ENCODE data around the gene TOP1. TPM values are rescaled to one million over a fixed set of nuclear protein-coding genes. Genes with fewer than 3 reads are reported as not detected.

The TOP1 gene
- total and polyA plus RNA-seq, 12 donors, result 19.6 to 96.6 (median 27.3) TPM

- Histone ChIP-seq H3K27ac (no peak overlapping the region), H3K4me1 (replicated peaks in 1 of 2) (no peaks in the 10 kb centered on the region), H3K36me3 (replicated peaks in 1 of 2) (no peaks in the 10 kb centered on the region), H3K27me3 (no peaks in the 10 kb centered on the region), H3K4me3 (no peak overlapping the region), H3K9me3 (replicated peaks in 1 of 3) (peaks cover 0 to 7% (median 6%) of the 10 kb centered on the region in 3 donors)
- intact Hi-C loops (cut with DNase I), result no loop called here
- WGBS, 4 donors, result 91 to 96% (median 94%) methylated on average over 6 of the region's 6 CpGs
- DNase-seq, result no peak
- TF ChIP-seq CTCF (IDR thresholded peaks at IDR 0.05), result no peak
- TF ChIP-seq POLR2A (IDR thresholded peaks at IDR 0.05), result no peak
Observed at GRCh38 chr20:40980828-40981310, 47.8 kb upstream of the TOP1 start.

- Histone ChIP-seq H3K4me3 (no peak overlapping the region), H3K4me1 (replicated peaks in 1 of 2) (no peaks in the 10 kb centered on the region), H3K9me3 (replicated peaks in 1 of 3) (peaks cover 0 to 3% (median 0%) of the 10 kb centered on the region in 3 donors), H3K36me3 (replicated peaks in 1 of 2) (no peaks in the 10 kb centered on the region), H3K27me3 (no peaks in the 10 kb centered on the region), H3K27ac (no peak overlapping the region)
- TF ChIP-seq POLR2A (IDR thresholded peaks at IDR 0.05), result no peak
- peak in 1 of 7 donors; percentile 20 for DNase-seq
- WGBS, 4 donors, result 72 to 95% (median 81%) methylated on average over 3 of the region's 3 CpGs
- intact Hi-C loops (cut with DNase I), result no loop called here
Observed at GRCh38 chr20:40982415-40983145, 46.0 kb upstream of the TOP1 start.

- no peaks in the 10 kb centered on the region for H3K9me3 ChIP-seq (replicated peaks in 1 of 3)
- no peak overlapping the region for H3K4me3 ChIP-seq
- H3K4me1 ChIP-seq (replicated peaks in 1 of 2), result no peaks in the 10 kb centered on the region
- no peak overlapping the region for H3K27ac ChIP-seq
- 85 to 96% (median 89%) methylated on average over 2 of the region's 2 CpGs for WGBS, 4 donors
- intact Hi-C loops (cut with DNase I), result no loop called here
- no peaks in the 10 kb centered on the region for H3K36me3 ChIP-seq (replicated peaks in 1 of 2)
- TF ChIP-seq CTCF (IDR thresholded peaks at IDR 0.05) (no peak), POLR2A (IDR thresholded peaks at IDR 0.05) (no peak)
- no peak for DNase-seq
- no peaks in the 10 kb centered on the region for H3K27me3 ChIP-seq
Observed at GRCh38 chr20:40983898-40984297, 44.7 kb upstream of the TOP1 start.

GRCh38 chr20:40984496-40984895, 44.1 kb upstream of the TOP1 start:
- peak in 1 of 7 donors; percentile 30 for DNase-seq
- 92 to 95% (median 95%) methylated on average over 4 of the region's 4 CpGs for WGBS, 4 donors
- intact Hi-C loops (cut with DNase I), result no loop called here
- TF ChIP-seq POLR2A (IDR thresholded peaks at IDR 0.05) (no peak), CTCF (IDR thresholded peaks at IDR 0.05) (no peak)
- Histone ChIP-seq H3K4me1 (replicated peaks in 1 of 2) (no peaks in the 10 kb centered on the region), H3K27me3 (no peaks in the 10 kb centered on the region), H3K36me3 (replicated peaks in 1 of 2) (no peaks in the 10 kb centered on the region), H3K4me3 (no peak overlapping the region), H3K9me3 (replicated peaks in 1 of 3) (no peaks in the 10 kb centered on the region), H3K27ac (no peak overlapping the region)

GRCh38 chr20:40986774-40987173, 41.8 kb upstream of the TOP1 start:
- Histone ChIP-seq H3K9me3 (replicated peaks in 1 of 3) (no peaks in the 10 kb centered on the region), H3K27me3 (no peaks in the 10 kb centered on the region), H3K4me1 (replicated peaks in 1 of 2) (peaks cover 0 to 11% of the 10 kb centered on the region in 2 donors), H3K36me3 (replicated peaks in 1 of 2) (no peaks in the 10 kb centered on the region), H3K4me3 (no peak overlapping the region), H3K27ac (no peak overlapping the region)
- intact Hi-C loops (cut with DNase I), result loop anchor here in 1 of 2 donors (5.0 kb wide), 1 partner anchor 111 kb away; no protein-coding TSS in a partner anchor
- WGBS, 4 donors, result 71 to 96% (median 86%) methylated on average over 2 of the region's 2 CpGs
- DNase-seq, result no peak
- TF ChIP-seq CTCF (IDR thresholded peaks at IDR 0.05), result no peak
- TF ChIP-seq POLR2A (IDR thresholded peaks at IDR 0.05), result no peak
